Measurements from ENCODE around the gene VWF.

The VWF gene

DNA sequence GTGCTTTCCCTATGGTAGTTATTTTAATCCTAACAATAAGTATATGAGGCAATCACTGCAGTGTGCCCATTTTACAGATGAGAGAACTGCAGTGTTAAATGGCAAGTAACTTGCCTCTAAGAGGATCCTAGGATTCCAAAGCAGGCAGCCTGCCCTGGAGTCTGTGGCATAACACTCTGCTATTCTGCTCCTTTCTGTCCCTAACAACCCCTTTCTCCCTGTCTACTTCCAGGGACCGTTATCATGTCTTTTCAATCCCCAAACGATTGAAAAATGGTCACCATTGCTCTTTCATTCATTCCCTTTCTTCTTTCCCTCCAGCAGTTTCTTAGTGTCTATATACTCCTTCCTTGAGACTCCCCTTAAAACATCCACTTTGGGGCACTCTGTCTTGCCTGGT, 178.1 kb downstream of the VWF start:
- TF ChIP-seq, protein P1, sequence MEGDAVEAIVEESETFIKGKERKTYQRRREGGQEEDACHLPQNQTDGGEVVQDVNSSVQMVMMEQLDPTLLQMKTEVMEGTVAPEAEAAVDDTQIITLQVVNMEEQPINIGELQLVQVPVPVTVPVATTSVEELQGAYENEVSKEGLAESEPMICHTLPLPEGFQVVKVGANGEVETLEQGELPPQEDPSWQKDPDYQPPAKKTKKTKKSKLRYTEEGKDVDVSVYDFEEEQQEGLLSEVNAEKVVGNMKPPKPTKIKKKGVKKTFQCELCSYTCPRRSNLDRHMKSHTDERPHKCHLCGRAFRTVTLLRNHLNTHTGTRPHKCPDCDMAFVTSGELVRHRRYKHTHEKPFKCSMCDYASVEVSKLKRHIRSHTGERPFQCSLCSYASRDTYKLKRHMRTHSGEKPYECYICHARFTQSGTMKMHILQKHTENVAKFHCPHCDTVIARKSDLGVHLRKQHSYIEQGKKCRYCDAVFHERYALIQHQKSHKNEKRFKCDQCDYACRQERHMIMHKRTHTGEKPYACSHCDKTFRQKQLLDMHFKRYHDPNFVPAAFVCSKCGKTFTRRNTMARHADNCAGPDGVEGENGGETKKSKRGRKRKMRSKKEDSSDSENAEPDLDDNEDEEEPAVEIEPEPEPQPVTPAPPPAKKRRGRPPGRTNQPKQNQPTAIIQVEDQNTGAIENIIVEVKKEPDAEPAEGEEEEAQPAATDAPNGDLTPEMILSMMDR (IDR thresholded peaks at IDR 0.05): no peak

DNA sequence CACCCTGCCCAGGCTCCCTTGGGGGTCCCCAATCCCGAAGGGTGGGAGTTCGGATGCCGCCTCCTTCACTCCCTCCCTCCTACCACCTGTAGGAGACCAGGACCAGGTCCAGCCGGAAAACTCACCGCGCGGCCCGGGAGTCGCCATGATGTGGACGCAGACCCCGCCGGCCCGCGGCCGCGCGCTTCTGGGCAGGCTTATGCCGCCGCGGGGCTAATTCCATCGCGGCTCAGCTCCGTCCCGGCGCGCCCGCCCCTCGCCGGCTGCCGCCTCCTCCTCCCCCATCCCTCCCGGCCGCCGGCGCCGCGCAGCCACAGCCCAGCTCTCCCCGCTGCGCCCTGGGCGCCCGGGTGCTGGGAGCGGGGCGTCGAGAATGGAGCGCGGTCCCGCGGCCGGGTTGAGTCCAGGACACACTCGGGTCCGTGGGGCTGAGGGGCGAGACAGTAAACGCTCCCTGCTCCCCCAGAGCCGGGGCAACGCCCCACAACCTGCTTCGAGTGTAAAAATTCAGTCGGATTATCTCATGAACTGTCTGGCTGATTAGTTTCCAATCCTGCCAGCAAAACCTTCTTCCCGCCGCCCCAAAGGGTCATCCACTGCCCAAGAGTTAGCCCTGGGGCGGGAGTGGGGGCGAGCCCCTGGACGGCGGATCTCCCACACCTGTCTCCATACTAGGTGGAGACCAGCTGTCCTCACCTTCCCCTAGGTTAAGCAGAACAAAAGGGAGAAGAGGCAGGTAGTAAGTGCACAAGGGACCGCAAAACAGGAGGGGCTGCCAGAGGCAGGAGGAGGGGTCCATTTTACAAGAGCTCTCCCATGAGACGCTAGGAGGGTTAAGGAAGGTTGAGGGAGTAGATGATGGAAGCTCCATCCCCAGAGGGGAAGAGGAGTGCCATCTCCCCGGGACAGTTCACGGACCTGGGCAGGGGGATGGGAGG, 179.1 kb downstream of the VWF start, which contains the start of gene ANO2:
ANO2 (minus strand) TSS at position 189 of the 938 bp plus-strand sequence; CDS start at position 147, 42 bp downstream.
- TF ChIP-seq, protein P1 (IDR thresholded peaks at IDR 0.05): no peak

DNA sequence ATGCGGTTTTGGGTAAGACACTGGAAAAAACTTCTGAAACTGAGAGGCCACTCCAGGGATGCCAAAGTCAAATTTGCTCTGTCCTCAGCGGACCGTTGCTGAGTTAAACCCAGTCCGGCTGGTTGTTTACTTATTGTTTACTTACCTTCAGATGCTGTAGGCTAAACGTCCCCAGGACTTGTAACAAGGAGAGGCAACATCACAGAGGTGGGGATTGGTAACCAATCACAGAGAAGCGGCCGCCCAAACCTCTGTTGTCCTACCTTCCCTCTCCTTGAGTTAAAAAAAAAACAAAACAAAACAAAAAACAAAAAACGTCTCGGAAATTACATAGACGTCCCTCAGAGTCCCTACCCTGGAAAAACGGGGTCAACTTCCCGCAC, 179.8 kb downstream of the VWF start:
- TF ChIP-seq, protein P1 (IDR thresholded peaks at IDR 0.05): no peak

DNA sequence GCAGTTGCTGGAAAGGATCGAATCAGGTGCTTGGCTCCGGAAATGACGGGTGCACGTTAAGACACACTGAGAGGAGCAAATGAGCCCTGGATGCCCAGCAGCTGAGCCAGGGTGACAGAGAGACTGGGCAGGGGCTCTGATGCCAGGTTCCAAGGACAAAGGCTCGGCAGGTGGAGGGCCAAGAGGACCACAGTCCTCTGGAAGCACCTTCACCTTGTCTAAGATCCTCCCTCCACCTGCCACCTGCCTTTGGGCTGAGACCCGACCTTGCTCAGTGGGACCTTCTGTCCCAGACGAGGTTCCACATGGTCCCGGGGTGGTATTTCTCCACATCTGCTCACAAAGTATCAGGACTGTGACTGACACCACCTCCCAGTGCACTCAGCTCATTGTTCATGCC, 180.4 kb downstream of the VWF start:
- TF ChIP-seq, protein P1 (IDR thresholded peaks at IDR 0.05): no peak

DNA sequence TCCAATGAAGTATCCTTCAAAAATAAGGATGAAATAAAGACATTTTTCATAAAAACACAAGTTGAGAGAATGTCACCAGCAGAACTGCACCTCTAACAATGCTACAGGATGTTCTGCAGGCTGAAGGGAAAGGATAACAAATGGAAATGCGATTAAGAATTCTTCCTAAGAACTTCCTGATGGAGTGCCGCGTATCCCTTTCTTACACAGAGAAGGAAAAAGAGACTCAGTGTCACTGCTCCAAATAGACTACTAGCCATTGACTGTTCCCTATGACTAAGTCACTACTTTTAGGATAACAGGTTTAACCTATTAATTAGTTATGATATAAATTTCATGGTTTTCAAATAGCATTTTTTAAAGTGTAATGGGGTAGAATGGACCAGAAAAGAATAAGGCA, 182.6 kb downstream of the VWF start:
- TF ChIP-seq, protein P1 (IDR thresholded peaks at IDR 0.05): no peak

DNA sequence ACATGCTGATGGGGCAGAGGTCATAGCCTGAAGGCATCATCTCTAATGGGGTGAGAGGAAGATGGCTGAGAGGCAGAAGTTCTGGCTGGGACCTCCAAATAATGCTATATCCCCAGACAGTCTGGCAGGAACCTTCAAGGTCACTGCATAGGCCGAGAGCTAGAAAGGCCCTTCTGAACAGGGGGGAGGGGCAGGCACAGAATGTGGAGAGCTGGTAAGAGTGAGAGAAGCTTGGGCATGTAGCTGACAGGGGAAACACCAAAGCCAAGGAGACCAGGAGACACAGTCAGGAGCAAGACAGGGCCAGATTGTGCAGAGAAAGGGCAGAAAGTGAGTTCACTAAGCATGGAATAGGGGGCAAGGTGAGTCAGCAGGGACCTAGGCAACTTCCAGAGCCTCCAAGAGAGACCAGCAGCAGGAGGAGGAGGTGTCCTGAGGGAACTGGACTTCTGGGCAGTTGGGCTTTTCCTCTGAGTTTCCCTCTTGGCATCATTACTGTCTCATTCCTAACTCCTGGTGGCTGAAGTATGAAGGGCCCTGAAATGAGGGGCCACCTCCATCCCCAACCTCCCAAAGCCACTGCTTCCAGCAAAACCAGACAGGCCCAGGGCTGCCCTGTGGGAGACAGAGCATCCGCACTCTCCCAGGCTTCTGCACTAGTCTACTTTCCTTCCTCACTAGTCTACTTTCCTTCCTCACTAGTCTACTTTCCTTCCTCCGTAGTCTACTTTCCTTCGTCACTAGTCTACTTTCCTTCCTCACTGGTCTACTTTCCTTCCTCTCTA, 196.5 kb downstream of the VWF start:
- TF ChIP-seq, protein P1 (IDR thresholded peaks at IDR 0.05): no peak

DNA sequence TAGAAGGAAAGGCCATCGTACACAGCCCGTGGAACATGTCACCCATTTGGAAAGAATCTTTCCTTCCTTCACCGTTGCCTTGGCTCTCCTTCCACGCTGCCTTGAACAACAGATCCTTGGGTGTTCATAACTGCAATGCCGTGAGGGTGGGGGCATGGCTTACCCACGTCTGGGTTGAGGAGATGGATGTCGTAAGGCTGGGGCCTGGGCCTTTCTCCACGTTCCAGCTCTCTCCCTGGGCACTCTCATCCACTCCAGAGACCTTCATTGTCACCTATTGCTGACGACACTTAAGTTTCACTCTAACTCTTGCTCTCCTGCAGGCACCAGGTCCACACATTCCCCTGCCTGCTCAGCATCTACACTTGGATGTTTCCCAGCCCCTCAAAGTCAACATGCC, 198.8 kb downstream of the VWF start:
- TF ChIP-seq, protein P1 (IDR thresholded peaks at IDR 0.05): no peak

Measured in LNCAP (cell line).